Measurements from ENCODE around the gene IMMP2L. TPM values are rescaled to one million over a fixed set of nuclear protein-coding genes. Genes with fewer than 3 reads are reported as not detected.

Gene IMMP2L
- total RNA-seq, 1 donor from 2014 or later: 21.5 TPM

DNA sequence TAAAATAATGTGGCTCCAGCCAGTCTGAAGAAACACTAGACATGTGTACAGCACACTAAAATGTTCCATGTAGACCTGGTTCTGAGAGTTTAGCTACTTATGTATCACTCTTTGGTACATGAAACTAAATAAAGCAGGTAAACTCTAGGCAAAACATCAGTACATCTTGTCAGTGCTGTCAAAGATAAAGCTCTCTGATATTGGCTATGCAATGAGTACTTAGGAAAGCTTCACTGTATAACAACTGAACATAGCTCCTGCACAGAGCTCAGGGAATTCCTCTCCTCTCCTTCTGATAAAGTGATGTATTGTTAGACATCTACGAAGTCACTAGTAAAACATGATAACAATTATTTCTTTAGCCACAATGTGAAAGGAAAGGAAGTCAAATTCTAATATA lies 467.9 kb downstream of the IMMP2L start:
- H3F3A ChIP-seq (ENCODE audit: low read depth): peaks cover 29% of the 10 kb centered on the region
- no peak overlapping the region for H2AFZ ChIP-seq (replicated peaks)
- H3K79me2 ChIP-seq (ENCODE audit: low read depth): no peaks in the 10 kb centered on the region
- Mint-ChIP-seq H3K27ac (peak overlapping the region; percentile 2), H3K27me3 (ENCODE audit: insufficient read depth, low read depth) (no peaks in the 10 kb centered on the region), H3K4me3 (peak overlapping the region; percentile 87), H3K4me1 (peaks cover 64% of the 10 kb centered on the region), H3K9me3 (no peaks in the 10 kb centered on the region), H3K36me3 (no peaks in the 10 kb centered on the region)
- H4K20me1 ChIP-seq (ENCODE audit: low read depth): no peaks in the 10 kb centered on the region
- H3K9ac ChIP-seq: no peak overlapping the region
- TF ChIP-seq, protein P1, sequence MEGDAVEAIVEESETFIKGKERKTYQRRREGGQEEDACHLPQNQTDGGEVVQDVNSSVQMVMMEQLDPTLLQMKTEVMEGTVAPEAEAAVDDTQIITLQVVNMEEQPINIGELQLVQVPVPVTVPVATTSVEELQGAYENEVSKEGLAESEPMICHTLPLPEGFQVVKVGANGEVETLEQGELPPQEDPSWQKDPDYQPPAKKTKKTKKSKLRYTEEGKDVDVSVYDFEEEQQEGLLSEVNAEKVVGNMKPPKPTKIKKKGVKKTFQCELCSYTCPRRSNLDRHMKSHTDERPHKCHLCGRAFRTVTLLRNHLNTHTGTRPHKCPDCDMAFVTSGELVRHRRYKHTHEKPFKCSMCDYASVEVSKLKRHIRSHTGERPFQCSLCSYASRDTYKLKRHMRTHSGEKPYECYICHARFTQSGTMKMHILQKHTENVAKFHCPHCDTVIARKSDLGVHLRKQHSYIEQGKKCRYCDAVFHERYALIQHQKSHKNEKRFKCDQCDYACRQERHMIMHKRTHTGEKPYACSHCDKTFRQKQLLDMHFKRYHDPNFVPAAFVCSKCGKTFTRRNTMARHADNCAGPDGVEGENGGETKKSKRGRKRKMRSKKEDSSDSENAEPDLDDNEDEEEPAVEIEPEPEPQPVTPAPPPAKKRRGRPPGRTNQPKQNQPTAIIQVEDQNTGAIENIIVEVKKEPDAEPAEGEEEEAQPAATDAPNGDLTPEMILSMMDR (IDR thresholded peaks at IDR 0.05): no peak
- no peak for TF ChIP-seq EZH2 (IDR thresholded peaks at IDR 0.05)
- TF ChIP-seq EZH2phosphoT487 (IDR thresholded peaks at IDR 0.05): no peak
- no peaks in the 10 kb centered on the region for H3K36me3 ChIP-seq
- no peaks in the 10 kb centered on the region for H3K9me3 ChIP-seq (ENCODE audit: low read depth)
- H3K4me1 ChIP-seq: peaks cover 88% of the 10 kb centered on the region
- peak overlapping the region; percentile 11 for H3K4me2 ChIP-seq
- H3K27ac ChIP-seq: no peak overlapping the region
- H3K27me3 ChIP-seq: no peaks in the 10 kb centered on the region
- no peak overlapping the region for H3K4me3 ChIP-seq
- DNase-seq (ENCODE audit: low spot score): no peak

DNA sequence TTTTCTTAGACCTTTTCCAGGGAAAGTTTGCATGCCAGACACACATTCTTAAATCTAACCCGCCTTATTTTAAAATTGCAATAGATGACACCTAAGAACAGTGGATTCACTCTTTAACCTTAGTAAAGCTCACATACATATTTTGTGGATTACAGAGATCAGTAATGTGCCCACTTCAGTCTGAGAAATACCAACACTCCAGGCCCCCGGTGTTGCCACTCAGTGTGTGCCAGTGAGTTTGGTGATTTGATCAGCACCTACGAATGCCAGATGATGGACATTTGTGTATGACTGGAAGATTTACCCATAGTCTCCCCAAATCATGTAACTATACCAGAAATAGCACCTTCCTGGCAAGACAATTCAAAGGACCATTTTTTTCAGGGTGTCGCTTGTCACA lies 468.8 kb downstream of the IMMP2L start:
- peak overlapping the region; percentile 87 for H3K4me3 Mint-ChIP-seq
- TF ChIP-seq EZH2 (IDR thresholded peaks at IDR 0.05) (no peak), EZH2phosphoT487 (IDR thresholded peaks at IDR 0.05) (no peak)
- TF ChIP-seq, protein P1 (IDR thresholded peaks at IDR 0.05): no peak
- no peak overlapping the region for H3K4me3 ChIP-seq

DNA sequence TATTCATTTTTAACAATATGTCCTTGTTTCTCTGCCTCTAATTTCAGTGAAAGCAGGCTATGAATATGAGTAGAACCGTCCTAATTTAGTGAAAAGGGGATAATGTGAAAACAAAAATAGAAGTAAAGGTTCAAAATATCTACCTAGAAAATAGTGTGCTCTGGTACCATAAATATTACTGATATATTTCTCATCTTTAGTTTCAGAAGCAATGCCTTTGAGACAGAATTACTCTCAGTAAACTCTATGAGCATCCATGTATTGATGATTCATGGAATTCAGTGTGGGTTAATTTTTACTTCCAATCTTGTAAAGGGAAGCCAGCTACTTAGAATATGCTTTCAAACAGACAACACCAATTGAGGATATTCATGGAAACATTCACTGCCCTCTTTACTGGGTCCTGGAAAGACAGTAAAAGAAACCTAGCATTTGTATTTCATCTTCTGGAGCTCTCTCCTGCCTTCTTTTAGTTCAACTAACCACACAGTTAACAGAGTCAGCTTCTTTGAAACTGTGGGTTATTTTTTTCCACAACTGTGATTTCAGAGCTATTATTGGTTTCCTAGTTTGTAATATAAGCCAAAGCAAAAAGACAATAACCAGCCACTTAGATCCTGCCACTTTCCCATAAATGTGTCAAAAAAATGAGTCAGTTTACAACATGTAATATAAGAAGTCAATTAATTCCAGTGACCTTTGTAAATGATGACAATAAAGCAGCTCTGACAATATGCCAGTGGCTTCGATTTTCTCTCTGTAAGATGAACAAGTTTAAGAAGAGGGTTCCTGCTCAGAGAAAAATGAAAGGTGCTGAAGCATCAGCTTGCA lies 469.7 kb downstream of the IMMP2L start:
- Mint-ChIP-seq H3K9me3 (no peaks in the 10 kb centered on the region), H3K27ac (peak overlapping the region; percentile 65), H3K4me1 (peaks cover 57% of the 10 kb centered on the region), H3K4me3 (peak overlapping the region; percentile 87), H3K27me3 (ENCODE audit: insufficient read depth, low read depth) (no peaks in the 10 kb centered on the region), H3K36me3 (no peaks in the 10 kb centered on the region)
- peak overlapping the region; percentile 80 for H3K4me2 ChIP-seq
- no peak for TF ChIP-seq EZH2 (IDR thresholded peaks at IDR 0.05)
- TF ChIP-seq EZH2phosphoT487 (IDR thresholded peaks at IDR 0.05): no peak
- TF ChIP-seq, protein P1 (IDR thresholded peaks at IDR 0.05): no peak
- H4K20me1 ChIP-seq (ENCODE audit: low read depth): no peaks in the 10 kb centered on the region
- no peak overlapping the region for H3K9ac ChIP-seq
- H3K27me3 ChIP-seq: no peaks in the 10 kb centered on the region
- H3K4me1 ChIP-seq: peaks cover 72% of the 10 kb centered on the region
- no peak for DNase-seq (ENCODE audit: low spot score)
- H3K9me3 ChIP-seq (ENCODE audit: low read depth): no peaks in the 10 kb centered on the region
- H3K79me2 ChIP-seq (ENCODE audit: low read depth): no peaks in the 10 kb centered on the region
- H3F3A ChIP-seq (ENCODE audit: low read depth): peaks cover 24% of the 10 kb centered on the region
- no peak overlapping the region for H2AFZ ChIP-seq (replicated peaks)
- H3K36me3 ChIP-seq: no peaks in the 10 kb centered on the region
- no peak overlapping the region for H3K27ac ChIP-seq
- peak overlapping the region; percentile 28 for H3K4me3 ChIP-seq

More for the DNA sequence above, 468.8 kb downstream of the IMMP2L start:
- Histone ChIP-seq H3K9ac (no peak overlapping the region), H3K4me2 (peak overlapping the region; percentile 80), H3F3A (ENCODE audit: low read depth) (peaks cover 29% of the 10 kb centered on the region), H3K27me3 (no peaks in the 10 kb centered on the region), H4K20me1 (ENCODE audit: low read depth) (no peaks in the 10 kb centered on the region), H2AFZ (replicated peaks) (no peak overlapping the region), H3K9me3 (ENCODE audit: low read depth) (no peaks in the 10 kb centered on the region), H3K4me1 (peaks cover 81% of the 10 kb centered on the region), H3K79me2 (ENCODE audit: low read depth) (no peaks in the 10 kb centered on the region), H3K36me3 (no peaks in the 10 kb centered on the region), H3K27ac (no peak overlapping the region)
- Mint-ChIP-seq H3K27me3 (ENCODE audit: insufficient read depth, low read depth) (no peaks in the 10 kb centered on the region), H3K4me1 (peaks cover 62% of the 10 kb centered on the region), H3K27ac (peak overlapping the region; percentile 47), H3K36me3 (no peaks in the 10 kb centered on the region), H3K9me3 (no peaks in the 10 kb centered on the region)
- DNase-seq (ENCODE audit: low spot score): no peak
